HepG2 (cell line): ENCODE measurements around the gene CARD8. TPM values are rescaled to one million over a fixed set of nuclear protein-coding genes. Genes with fewer than 3 reads are reported as not detected.

Experiments used
- ERF ChIP-seq: IDR thresholded peaks from 2 replicates; pipeline ENCODE4 v1.6.1; 2018; ENCODE audit warnings: missing biosample characterization, missing genetic modification reagents
- IRX3 ChIP-seq: sonication (generic); formaldehyde crosslinking; IDR thresholded peaks from 2 replicates; pipeline ENCODE4 v1.8.1; 2023; ENCODE audit warnings: mild to moderate bottlenecking, low read depth, missing genetic modification reagents, borderline replicate concordance
- MED8 ChIP-seq: sonication (generic); formaldehyde crosslinking; IDR thresholded peaks from 2 replicates; pipeline ENCODE4 v1.8.1; 2023; ENCODE audit warnings: mild to moderate bottlenecking, missing genetic modification reagents; ENCODE audit not compliant: insufficient replicate concordance
- SUZ12 ChIP-seq: fragments of 150-350 bp; IDR thresholded peaks from 2 replicates; pipeline ENCODE4 v1.6.1; 2014; ENCODE audit warnings: low read depth, low read length
- ZC3H4 ChIP-seq: sonication (generic); formaldehyde crosslinking; IDR thresholded peaks from 2 replicates; pipeline ENCODE4 v1.4.0; 2020; ENCODE audit warnings: missing genetic modification reagents, borderline replicate concordance
- ZNF749 ChIP-seq: sonication (generic); formaldehyde crosslinking; IDR thresholded peaks from 2 replicates; pipeline ENCODE4 v1.8.0; 2022; ENCODE audit warnings: mild to moderate bottlenecking, missing genetic modification reagents, moderate library complexity, borderline replicate concordance
- polyA plus RNA-seq, 8 experiments: library from polyadenylated mRNA; depleted of rRNA in 3 of 8; stranded (reverse) in 7 of 8; unstranded in 1 of 8; fragments of >200 nt; fragmentation: Illumina TruSeq in 4 of 8; extraction: Trizol in 4 of 8; gene quantifications; 2 replicates each; pipeline versions ENCODE4 v1.2.1 to v1.2.3, GENCODE V29; 2011 to 2016; ENCODE audit warnings: low read depth in 4 of 8, missing spikeins in 1 of 8, mixed read lengths in 1 of 8; ENCODE audit not compliant: insufficient read depth in 1 of 8
- total RNA-seq, 5 experiments: library from RNA; depleted of rRNA; stranded (reverse); fragments of >200 nt; fragmentation: Illumina TruSeq; extraction: Trizol; gene quantifications; 2 replicates each; pipeline ENCODE4 v1.2.3, GENCODE V29; 2016; ENCODE audit warnings: low read depth in 1 of 5
- TF ChIP-seq, protein P1 (sequence below): sonication (generic); formaldehyde crosslinking; IDR thresholded peaks from 2 replicates; pipeline ENCODE4 v1.8.1; 2022; ENCODE audit warnings: low read depth, mild to moderate bottlenecking, missing genetic modification reagents
- TF ChIP-seq, protein P2 (sequence below): sonication (generic); formaldehyde crosslinking; IDR thresholded peaks from 2 replicates; pipeline ENCODE4; 2020; ENCODE audit warnings: missing genetic modification reagents, mild to moderate bottlenecking, borderline replicate concordance
- TF ChIP-seq, protein P3 (sequence below): fragments of 450-650 bp; IDR thresholded peaks from 2 replicates; pipeline ENCODE4 v1.6.1; 2017; ENCODE audit warnings: mild to moderate bottlenecking
- TF ChIP-seq, protein P4 (sequence below): sonication (generic); formaldehyde crosslinking; IDR thresholded peaks from 2 replicates; pipeline ENCODE4 v1.9.0; 2021; ENCODE audit warnings: mild to moderate bottlenecking, missing genetic modification reagents

The CARD8 gene
- total and polyA plus RNA-seq, 2 of the 13 experiments (the other 11 are each of a cell fraction or from before 2014, with no cell fraction given): 15.0 to 19.2 TPM

DNA sequence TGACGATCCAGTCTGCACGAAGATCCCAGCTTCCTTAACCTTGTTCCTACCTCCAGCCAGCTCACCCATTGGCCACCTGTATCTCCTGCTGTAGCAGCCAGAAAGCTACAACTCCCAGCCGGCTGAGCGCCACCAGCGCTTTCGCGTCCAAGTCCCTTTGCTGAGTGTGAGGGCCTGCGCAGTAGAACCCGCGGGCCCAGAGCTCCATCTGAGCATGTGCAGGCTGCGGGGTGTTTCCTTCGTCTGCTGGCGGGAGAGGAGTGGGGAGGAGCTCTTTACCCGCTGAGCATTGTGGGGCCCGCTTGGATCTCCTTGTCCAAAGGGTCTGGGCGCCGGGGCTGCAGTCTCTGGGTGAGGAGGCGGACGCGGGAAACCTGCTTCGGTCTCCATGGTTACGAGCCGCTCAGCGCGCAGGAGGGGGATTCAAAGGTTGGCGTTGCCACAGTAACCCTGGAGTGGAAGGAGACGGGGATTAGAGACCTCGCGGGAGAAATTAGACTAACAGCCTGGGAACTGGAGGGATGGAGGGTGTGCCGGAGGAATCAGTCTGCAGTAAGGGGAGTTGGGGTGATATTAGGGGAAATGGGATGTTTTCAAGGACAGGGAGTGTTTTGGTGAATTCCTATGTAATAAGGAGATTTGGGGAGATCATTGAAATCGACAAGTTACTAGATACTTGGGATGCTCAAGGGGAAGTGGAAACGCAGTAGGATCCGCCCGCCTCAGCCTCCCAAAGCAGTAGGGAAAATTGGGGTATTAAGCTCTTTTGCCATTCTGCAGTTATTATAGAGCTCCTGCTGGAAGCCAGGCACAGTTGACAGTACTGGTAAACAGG lies 51.7 kb downstream of the CARD8 start (continued):
- TF ChIP-seq, protein P1, sequence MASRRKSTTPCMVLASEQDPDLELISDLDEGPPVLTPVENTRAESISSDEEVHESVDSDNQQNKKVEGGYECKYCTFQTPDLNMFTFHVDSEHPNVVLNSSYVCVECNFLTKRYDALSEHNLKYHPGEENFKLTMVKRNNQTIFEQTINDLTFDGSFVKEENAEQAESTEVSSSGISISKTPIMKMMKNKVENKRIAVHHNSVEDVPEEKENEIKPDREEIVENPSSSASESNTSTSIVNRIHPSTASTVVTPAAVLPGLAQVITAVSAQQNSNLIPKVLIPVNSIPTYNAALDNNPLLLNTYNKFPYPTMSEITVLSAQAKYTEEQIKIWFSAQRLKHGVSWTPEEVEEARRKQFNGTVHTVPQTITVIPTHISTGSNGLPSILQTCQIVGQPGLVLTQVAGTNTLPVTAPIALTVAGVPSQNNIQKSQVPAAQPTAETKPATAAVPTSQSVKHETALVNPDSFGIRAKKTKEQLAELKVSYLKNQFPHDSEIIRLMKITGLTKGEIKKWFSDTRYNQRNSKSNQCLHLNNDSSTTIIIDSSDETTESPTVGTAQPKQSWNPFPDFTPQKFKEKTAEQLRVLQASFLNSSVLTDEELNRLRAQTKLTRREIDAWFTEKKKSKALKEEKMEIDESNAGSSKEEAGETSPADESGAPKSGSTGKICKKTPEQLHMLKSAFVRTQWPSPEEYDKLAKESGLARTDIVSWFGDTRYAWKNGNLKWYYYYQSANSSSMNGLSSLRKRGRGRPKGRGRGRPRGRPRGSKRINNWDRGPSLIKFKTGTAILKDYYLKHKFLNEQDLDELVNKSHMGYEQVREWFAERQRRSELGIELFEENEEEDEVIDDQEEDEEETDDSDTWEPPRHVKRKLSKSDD (CRISPR knock-in tag): no peak
- TF ChIP-seq ERF: peak; percentile 62
- TF ChIP-seq, protein P2, sequence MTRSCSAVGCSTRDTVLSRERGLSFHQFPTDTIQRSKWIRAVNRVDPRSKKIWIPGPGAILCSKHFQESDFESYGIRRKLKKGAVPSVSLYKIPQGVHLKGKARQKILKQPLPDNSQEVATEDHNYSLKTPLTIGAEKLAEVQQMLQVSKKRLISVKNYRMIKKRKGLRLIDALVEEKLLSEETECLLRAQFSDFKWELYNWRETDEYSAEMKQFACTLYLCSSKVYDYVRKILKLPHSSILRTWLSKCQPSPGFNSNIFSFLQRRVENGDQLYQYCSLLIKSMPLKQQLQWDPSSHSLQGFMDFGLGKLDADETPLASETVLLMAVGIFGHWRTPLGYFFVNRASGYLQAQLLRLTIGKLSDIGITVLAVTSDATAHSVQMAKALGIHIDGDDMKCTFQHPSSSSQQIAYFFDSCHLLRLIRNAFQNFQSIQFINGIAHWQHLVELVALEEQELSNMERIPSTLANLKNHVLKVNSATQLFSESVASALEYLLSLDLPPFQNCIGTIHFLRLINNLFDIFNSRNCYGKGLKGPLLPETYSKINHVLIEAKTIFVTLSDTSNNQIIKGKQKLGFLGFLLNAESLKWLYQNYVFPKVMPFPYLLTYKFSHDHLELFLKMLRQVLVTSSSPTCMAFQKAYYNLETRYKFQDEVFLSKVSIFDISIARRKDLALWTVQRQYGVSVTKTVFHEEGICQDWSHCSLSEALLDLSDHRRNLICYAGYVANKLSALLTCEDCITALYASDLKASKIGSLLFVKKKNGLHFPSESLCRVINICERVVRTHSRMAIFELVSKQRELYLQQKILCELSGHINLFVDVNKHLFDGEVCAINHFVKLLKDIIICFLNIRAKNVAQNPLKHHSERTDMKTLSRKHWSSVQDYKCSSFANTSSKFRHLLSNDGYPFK (CRISPR knock-in tag): peak; percentile 73; the same call in 1 of the 2 replicates
- no peak for TF ChIP-seq MED8 (CRISPR knock-in tag)
- TF ChIP-seq, protein P3, sequence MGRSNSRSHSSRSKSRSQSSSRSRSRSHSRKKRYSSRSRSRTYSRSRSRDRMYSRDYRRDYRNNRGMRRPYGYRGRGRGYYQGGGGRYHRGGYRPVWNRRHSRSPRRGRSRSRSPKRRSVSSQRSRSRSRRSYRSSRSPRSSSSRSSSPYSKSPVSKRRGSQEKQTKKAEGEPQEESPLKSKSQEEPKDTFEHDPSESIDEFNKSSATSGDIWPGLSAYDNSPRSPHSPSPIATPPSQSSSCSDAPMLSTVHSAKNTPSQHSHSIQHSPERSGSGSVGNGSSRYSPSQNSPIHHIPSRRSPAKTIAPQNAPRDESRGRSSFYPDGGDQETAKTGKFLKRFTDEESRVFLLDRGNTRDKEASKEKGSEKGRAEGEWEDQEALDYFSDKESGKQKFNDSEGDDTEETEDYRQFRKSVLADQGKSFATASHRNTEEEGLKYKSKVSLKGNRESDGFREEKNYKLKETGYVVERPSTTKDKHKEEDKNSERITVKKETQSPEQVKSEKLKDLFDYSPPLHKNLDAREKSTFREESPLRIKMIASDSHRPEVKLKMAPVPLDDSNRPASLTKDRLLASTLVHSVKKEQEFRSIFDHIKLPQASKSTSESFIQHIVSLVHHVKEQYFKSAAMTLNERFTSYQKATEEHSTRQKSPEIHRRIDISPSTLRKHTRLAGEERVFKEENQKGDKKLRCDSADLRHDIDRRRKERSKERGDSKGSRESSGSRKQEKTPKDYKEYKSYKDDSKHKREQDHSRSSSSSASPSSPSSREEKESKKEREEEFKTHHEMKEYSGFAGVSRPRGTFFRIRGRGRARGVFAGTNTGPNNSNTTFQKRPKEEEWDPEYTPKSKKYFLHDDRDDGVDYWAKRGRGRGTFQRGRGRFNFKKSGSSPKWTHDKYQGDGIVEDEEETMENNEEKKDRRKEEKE: no peak
- TF ChIP-seq ZNF749 (CRISPR knock-in tag): no peak
- TF ChIP-seq IRX3: no peak
- TF ChIP-seq, protein P4, sequence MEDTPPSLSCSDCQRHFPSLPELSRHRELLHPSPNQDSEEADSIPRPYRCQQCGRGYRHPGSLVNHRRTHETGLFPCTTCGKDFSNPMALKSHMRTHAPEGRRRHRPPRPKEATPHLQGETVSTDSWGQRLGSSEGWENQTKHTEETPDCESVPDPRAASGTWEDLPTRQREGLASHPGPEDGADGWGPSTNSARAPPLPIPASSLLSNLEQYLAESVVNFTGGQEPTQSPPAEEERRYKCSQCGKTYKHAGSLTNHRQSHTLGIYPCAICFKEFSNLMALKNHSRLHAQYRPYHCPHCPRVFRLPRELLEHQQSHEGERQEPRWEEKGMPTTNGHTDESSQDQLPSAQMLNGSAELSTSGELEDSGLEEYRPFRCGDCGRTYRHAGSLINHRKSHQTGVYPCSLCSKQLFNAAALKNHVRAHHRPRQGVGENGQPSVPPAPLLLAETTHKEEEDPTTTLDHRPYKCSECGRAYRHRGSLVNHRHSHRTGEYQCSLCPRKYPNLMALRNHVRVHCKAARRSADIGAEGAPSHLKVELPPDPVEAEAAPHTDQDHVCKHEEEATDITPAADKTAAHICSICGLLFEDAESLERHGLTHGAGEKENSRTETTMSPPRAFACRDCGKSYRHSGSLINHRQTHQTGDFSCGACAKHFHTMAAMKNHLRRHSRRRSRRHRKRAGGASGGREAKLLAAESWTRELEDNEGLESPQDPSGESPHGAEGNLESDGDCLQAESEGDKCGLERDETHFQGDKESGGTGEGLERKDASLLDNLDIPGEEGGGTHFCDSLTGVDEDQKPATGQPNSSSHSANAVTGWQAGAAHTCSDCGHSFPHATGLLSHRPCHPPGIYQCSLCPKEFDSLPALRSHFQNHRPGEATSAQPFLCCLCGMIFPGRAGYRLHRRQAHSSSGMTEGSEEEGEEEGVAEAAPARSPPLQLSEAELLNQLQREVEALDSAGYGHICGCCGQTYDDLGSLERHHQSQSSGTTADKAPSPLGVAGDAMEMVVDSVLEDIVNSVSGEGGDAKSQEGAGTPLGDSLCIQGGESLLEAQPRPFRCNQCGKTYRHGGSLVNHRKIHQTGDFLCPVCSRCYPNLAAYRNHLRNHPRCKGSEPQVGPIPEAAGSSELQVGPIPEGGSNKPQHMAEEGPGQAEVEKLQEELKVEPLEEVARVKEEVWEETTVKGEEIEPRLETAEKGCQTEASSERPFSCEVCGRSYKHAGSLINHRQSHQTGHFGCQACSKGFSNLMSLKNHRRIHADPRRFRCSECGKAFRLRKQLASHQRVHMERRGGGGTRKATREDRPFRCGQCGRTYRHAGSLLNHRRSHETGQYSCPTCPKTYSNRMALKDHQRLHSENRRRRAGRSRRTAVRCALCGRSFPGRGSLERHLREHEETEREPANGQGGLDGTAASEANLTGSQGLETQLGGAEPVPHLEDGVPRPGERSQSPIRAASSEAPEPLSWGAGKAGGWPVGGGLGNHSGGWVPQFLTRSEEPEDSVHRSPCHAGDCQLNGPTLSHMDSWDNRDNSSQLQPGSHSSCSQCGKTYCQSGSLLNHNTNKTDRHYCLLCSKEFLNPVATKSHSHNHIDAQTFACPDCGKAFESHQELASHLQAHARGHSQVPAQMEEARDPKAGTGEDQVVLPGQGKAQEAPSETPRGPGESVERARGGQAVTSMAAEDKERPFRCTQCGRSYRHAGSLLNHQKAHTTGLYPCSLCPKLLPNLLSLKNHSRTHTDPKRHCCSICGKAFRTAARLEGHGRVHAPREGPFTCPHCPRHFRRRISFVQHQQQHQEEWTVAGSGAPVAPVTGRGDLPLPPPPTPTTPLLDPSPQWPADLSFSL (CRISPR knock-in tag): no peak
- no peak; the same call in 1 of the 2 replicates for TF ChIP-seq SUZ12
- no peak for TF ChIP-seq ZC3H4
